ENCODE data around the gene HBE1.
"Not testable (repeated sequence)": the region's sequence is repeated elsewhere in the genome, so short reads cannot be mapped to it uniquely, and the experiment has no call there.

Gene HBE1

GRCh38 chr11:5252192-5252918, 17.4 kb downstream of the HBE1 start:
- DNase-seq = no peak

GRCh38 chr11:5251746-5252145, 18.0 kb downstream of the HBE1 start:
- DNase-seq = no peak

DNA sequence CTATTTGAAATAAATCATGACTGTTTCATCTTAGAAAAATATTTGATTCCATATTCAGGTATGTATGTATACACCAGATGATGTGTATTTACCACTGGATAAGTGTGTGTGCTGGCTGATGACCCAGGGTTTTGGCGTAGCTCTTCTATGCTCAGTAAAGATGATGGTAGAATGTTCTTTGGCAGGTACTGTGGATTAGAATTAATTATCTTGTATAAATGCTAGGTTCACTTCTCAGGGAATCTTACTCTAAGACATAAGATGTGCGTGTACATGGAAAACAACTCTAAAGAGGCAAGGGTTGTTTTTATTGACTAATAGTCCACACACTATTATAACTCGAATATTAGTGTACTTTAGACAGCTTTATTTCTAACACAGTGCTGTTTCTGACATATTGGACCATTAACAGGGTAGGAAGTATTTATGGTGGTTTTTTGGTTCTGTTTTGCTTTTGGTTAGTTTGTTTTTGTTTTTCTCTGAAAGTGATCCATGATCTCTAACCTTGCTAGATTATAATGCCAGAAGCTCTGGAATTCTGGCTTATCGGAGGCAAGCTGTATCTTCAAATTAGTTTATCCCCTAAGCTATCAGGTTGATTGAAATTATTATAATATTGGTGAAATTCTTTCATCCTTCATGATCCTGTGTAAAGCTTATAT, 19.1 kb downstream of the HBE1 start:
- DNase-seq = no peak

DNA sequence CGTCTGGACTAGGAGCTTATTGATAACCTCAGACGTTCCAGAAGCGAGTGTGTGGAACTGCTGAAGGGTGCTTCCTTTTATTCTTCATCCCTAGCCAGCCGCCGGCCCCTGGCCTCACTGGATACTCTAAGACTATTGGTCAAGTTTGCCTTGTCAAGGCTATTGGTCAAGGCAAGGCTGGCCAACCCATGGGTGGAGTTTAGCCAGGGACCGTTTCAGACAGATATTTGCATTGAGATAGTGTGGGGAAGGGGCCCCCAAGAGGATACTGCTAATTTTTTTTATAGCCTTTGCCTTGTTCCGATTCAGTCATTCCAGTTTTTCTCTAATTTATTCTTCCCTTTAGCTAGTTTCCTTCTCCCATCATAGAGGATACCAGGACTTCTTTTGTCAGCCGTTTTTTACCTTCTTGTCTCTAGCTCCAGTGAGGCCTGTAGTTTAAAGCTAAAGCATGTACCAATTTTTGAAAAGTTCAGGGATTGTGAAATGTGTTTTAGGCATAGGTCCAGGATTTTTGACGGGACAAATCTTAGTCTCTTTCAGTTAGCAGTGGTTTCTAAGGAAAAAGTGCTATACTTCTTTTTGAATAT, 19.8 kb downstream of the HBE1 start, which contains the start of gene HBG1:
Gene HBG1, minus strand, starts transcription at position 51 of the 590 bp plus-strand sequence. CDS start 53 bp downstream, outside the sequence.
- not testable (repeated sequence) for DNase-seq

- not testable (repeated sequence) for DNase-seq
These were observed 21.2 kb downstream of the HBE1 start for GRCh38 chr11:5248498-5248897.

DNA sequence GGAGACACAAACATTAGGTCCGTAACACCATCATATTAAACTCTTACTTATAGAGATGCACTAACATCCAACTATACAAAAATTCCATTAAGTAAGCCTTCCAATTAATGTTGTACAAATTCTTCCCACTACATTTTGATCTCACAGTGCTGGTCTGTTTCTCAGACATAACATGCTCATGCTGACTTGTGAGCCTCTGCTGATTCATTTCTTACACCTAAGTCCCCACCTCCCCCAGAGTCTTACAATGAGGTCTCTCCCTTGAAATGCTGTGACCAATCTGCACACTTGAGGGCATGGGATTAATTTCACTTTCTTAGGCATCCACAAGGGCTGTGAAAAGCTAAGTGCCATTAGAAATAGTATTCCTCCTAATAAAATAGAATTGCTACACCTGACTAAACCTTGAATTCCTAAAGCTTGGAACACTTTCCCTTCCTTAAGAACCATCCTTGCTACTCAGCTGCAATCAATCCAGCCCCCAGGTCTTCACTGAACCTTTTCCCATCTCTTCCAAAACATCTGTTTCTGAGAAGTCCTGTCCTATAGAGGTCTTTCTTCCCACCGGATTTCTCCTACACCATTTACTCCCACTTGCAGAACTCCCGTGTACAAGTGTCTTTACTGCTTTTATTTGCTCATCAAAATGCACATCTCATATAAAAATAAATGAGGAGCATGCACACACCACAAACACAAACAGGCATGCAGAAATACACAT, 22.1 kb downstream of the HBE1 start:
- no peak for DNase-seq

GRCh38 chr11:5246772-5247471, 22.8 kb downstream of the HBE1 start:
- DNase-seq = no peak

DNA sequence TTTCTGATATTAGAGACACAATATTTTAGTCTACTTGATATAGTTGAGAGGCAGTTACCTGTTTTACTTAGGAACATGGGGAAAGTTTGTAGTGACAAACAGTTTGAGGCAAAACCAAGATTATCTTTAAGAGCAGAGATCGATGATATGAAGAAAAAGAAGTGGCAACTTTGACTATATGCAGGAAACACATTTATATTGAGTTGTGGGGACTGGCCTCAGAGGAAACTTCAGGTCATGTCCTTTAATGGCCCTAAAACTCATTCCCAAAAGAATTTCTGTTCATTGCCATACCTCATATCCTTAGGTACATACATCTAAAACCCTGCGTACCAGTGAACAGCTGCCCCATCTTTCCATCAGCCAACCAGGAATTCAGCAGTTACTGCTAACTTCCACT, 24.6 kb downstream of the HBE1 start:
- DNase-seq = no peak

DNA sequence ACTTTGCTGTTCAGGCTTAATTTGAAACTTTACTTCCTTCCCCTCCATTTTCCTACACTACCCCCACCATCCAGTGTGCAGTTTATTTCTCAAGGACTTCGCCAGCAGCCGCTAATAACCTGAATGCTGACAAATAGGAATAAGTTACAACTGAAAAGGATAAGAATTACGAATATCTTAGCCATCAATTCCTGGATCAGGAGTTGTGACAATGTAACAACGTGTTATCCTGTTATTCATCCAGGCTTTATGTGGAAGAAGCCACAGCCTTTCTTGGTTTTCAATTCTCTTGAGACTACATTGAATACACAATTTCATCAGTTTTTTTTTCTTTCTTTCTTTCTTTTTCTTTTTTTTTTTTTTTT, 25.9 kb downstream of the HBE1 start:
- DNase-seq = no peak

- DNase-seq = no peak
These were observed 26.6 kb downstream of the HBE1 start for GRCh38 chr11:5242933-5243815.

- DNase-seq = no peak
These were observed 27.5 kb downstream of the HBE1 start for GRCh38 chr11:5242208-5242607.

- no peak for DNase-seq
These were observed 28.3 kb downstream of the HBE1 start for GRCh38 chr11:5241458-5241857.

DNA sequence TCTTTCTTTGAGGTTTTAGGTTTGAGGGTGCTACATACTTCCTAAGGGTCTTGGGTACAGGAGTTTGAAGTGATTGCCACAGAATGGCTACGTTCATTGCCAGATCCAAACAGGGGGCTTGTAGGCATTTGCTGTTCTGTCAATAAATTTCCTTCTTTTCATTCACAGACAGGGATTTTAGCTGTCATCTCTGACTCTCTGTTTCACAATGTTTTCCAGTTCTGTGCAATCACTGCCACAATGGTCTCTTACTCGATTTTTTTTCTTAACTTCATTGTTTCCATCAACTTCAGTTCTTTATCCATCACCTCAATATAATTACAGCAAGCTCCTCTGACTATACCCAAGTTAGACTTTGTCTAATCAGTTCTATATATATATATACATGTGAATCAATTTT, 29.3 kb downstream of the HBE1 start:
- DNase-seq = no peak

DNA sequence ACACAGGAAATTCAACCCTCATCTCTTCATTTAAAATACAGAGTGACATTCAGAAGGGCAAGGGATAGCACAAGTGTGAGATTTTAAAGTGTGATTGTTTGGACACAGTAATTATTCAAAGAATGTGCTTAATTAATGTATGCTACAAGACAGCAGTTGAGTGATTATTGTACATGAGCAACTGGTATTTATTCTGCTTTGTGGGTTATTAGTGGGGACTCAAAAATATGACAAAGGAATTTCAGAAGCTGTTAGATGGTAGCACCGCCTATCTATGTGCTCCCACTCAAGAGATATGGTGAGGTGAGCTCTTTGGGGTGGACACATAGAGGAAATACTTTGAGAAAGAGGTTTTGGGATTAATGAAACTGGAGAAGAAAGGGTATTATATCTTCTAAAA, 29.7 kb downstream of the HBE1 start:
- DNase-seq = no peak

GRCh38 chr11:5239046-5239445, 30.7 kb downstream of the HBE1 start:
- DNase-seq = no peak

DNA sequence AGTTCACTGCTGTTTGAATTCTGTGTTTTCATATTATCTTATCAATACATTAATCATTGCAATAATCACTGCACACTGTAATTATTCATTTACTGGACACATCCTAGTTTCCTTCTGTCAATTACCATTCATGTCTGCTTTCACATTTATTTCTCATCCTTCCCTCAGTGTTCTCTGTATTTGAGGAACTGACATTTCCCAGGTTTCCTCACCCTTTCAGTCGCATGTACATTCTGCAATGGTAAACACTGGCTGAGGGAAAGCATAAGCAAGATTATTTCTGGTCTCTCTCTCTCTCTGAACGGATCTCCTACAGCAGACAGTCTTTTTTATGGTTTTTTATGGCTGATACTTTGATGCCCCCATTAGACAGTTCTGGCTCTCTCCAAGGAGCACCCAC, 31.3 kb downstream of the HBE1 start:
- DNase-seq = no peak

GRCh38 chr11:5237420-5237819, 32.3 kb downstream of the HBE1 start:
- DNase-seq = no peak

DNA sequence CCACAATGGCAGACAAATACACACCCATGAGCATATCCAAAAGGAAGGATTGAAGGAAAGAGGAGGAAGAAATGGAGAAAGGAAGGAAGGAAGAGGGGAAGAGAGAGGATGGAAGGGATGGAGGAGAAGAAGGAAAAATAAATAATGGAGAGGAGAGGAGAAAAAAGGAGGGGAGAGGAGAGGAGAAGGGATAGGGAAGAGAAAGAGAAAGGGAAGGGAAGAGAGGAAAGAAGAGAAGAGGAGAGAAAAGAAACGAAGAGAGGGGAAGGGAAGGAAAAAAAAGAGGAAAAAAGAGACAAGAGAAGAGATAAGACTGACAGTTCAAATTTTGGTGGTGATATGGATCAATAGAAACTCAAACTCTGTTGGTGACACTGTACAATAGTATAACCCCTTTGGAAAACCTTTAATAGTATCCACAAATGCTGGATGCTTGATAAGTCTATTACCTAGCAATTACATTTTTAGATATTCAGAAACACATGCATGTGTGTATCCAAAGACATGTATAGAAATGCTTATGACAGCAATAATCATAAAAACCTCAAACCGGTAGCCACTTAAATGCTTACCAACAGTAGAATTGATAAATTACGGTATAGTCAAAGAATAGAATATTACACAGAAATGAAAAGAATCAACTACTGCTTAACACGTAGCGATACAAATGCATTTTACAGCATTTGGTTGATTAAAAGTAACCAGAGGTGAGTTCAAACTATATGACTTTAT, 34.2 kb downstream of the HBE1 start:
- no peak for DNase-seq

- DNase-seq = no peak
These were observed 35.3 kb downstream of the HBE1 start, which contains the start of gene HBD for GRCh38 chr11:5234381-5234834. TSS of gene HBD (minus strand) at chr11:5234483. CDS start at chr11:5234433, 50 bp downstream.

- DNase-seq = no peak
These were observed 36.4 kb downstream of the HBE1 start for GRCh38 chr11:5233307-5233706.

GRCh38 chr11:5232821-5233220, 36.9 kb downstream of the HBE1 start:
- no peak for DNase-seq

Data from CD4-positive, alpha-beta T cell treated with Interferon gamma for 1 hour (primary cell).